GM21723 (cell line): ENCODE results near the gene HCRTR1.

ENCODE experiments used
- ATAC-seq: cut with Tn5 transposase; IDR thresholded peaks from one replicate; pipeline ENCODE4 v1.9.1; 2021; ENCODE audit warnings: mild to moderate bottlenecking, moderate library complexity; ENCODE audit not compliant: unreplicated experiment

Gene HCRTR1

GRCh38 chr1:31648190-31648589 is 30.7 kb downstream of the HCRTR1 start:
- ATAC-seq = no peak

- no peak for ATAC-seq
Observed at GRCh38 chr1:31648641-31649357, 31.3 kb downstream of the HCRTR1 start.

GRCh38 chr1:31650161-31651088 is 32.9 kb downstream of the HCRTR1 start:
- no peak for ATAC-seq

- ATAC-seq = no peak
Observed at GRCh38 chr1:31651089-31651420, 33.6 kb downstream of the HCRTR1 start.

- ATAC-seq = no peak
Observed at GRCh38 chr1:31651766-31652165, 34.3 kb downstream of the HCRTR1 start.

- ATAC-seq = no peak
Observed at GRCh38 chr1:31652891-31653499, 35.5 kb downstream of the HCRTR1 start.

GRCh38 chr1:31653717-31654473 is 36.4 kb downstream of the HCRTR1 start:
- ATAC-seq = no peak

- ATAC-seq = no peak
Observed at GRCh38 chr1:31654474-31654776, 36.9 kb downstream of the HCRTR1 start.

- no peak for ATAC-seq
Observed at GRCh38 chr1:31655104-31655503, 37.6 kb downstream of the HCRTR1 start.

- ATAC-seq = no peak
Observed at GRCh38 chr1:31655756-31656155, 38.3 kb downstream of the HCRTR1 start.

GRCh38 chr1:31657020-31657804 is 39.7 kb downstream of the HCRTR1 start:
- ATAC-seq = no peak

GRCh38 chr1:31657972-31658510 is 40.6 kb downstream of the HCRTR1 start:
- no peak for ATAC-seq

GRCh38 chr1:31658721-31659120 is 41.2 kb downstream of the HCRTR1 start:
- no peak for ATAC-seq

- ATAC-seq = no peak
Observed at GRCh38 chr1:31659889-31660288, 42.4 kb downstream of the HCRTR1 start.

- no peak for ATAC-seq
Observed at GRCh38 chr1:31660871-31661455, 43.5 kb downstream of the HCRTR1 start.

GRCh38 chr1:31661856-31662255 is 44.4 kb downstream of the HCRTR1 start:
- no peak for ATAC-seq

- no peak for ATAC-seq
Observed at GRCh38 chr1:31662463-31662862, 45.0 kb downstream of the HCRTR1 start.

GRCh38 chr1:31663622-31664452 is 46.3 kb downstream of the HCRTR1 start:
- ATAC-seq = no peak

- no peak for ATAC-seq
Observed at GRCh38 chr1:31664528-31664927, 47.0 kb downstream of the HCRTR1 start.
